HCT116 (cell line): ENCODE results near the gene MANBA. TPM values are rescaled to one million over a fixed set of nuclear protein-coding genes. Genes with fewer than 3 reads are reported as not detected.

Source experiments
- ATAC-seq: fragments of 200-7000 bp; cut with Tn5 transposase; 2 replicates; pipeline ENCODE4 v1.9.1; 2020; ENCODE audit warnings: mild to moderate bottlenecking, moderate library complexity
- BruUV-seq: library from RNA; stranded (reverse); fragments of 400-500 nt; replicated peaks from 2 replicates; lab custom pipeline; 2021; lab: Mats Ljungman, UMichigan
- CTCF ChIA-PET: fragments of 300-600 bp; sonication (Branson Sonifier 250); formaldehyde crosslinking; loops from one replicate; lab custom pipeline; 2021; ENCODE audit warnings: antibody characterized with exemption; lab: Charles Lee
- POLR2A ChIA-PET: fragments of 300-600, 350-600 bp; sonication (Branson Sonifier 250); formaldehyde crosslinking; loops from one replicate; lab custom pipeline; 2021; ENCODE audit warnings: antibody characterized with exemption; lab: Charles Lee
- RAD21 ChIA-PET, 2 experiments: fragments of 300-600 bp; sonication (Branson Sonifier 250); formaldehyde crosslinking; loops; one replicate each; lab custom pipeline; 2023; ENCODE audit warnings: low total read pairs in 2 of 2; ENCODE audit not compliant: uncharacterized antibody in 2 of 2, unreplicated experiment in 2 of 2, low non-redundant PET in 1 of 2; lab: Charles Lee
- DNase-seq: peaks from one replicate; pipeline ENCODE4 v3.0.0-alpha.2; 2010; ENCODE audit warnings: low read depth, low spot score
- H2AFZ ChIP-seq: fragments of 200-600 bp; shearing (Covaris generic), sonication (generic); 2 replicates; pipeline ENCODE4 v1.6.1; 2017; ENCODE audit warnings: low read depth, mixed run types, mixed read lengths, antibody characterized with exemption, low read length; ENCODE audit not compliant: poor library complexity, severe bottlenecking
- H3K27ac ChIP-seq: 2 replicates; pipeline ENCODE4 v1.5.1; 2012; ENCODE audit warnings: low read depth, low read length
- H3K27me3 ChIP-seq: fragments of 200-600 bp; sonication (generic); 2 replicates; pipeline ENCODE4 v1.6.1; 2016; ENCODE audit warnings: mixed run types, low read length, mixed read lengths; ENCODE audit not compliant: insufficient read depth
- H3K36me3 ChIP-seq, 2 experiments: fragments of 200-500 bp in 1 of 2; fragments of 200-600 bp in 1 of 2; sonication (Bioruptor generic) in 1 of 2; sonication (generic) in 1 of 2; 2 replicates each; pipeline versions ENCODE4 v1.5.1 to v1.6.1; 2014 to 2016; ENCODE audit warnings: low read length in 2 of 2, inconsistent platforms in 1 of 2, mixed read lengths in 1 of 2, mixed run types in 1 of 2; ENCODE audit not compliant: insufficient read depth in 2 of 2, control insufficient read depth in 1 of 2
- H3K4me1 ChIP-seq, 2 experiments: fragments of 200-600 bp in 1 of 2; sonication (generic) in 1 of 2; 2 replicates each; pipeline versions ENCODE4 v1.5.1 to v1.6.1; 2012 to 2017; ENCODE audit warnings: low read length in 2 of 2, inconsistent platforms in 1 of 2, mild to moderate bottlenecking in 1 of 2, mixed read lengths in 1 of 2, mixed run types in 1 of 2, moderate library complexity in 1 of 2; ENCODE audit not compliant: insufficient read depth in 2 of 2, control insufficient read depth in 1 of 2
- H3K4me2 ChIP-seq: fragments of 200-600 bp; sonication (generic); 2 replicates; pipeline ENCODE4 v1.6.1; 2017; ENCODE audit warnings: mixed run types, low read length, mixed read lengths
- H3K4me3 ChIP-seq, 2 experiments: fragments of 200-600 bp in 1 of 2; sonication (generic) in 1 of 2; replicated peaks in 1 of 2; 2 replicates each; pipeline ENCODE4 v1.5.1; 2011 to 2016; ENCODE audit warnings: low read length in 2 of 2, control low read depth in 1 of 2, low read depth in 1 of 2, mild to moderate bottlenecking in 1 of 2, mixed read lengths in 1 of 2, mixed run types in 1 of 2
- H3K79me2 ChIP-seq: fragments of 200-600 bp; sonication (generic); 2 replicates; pipeline ENCODE4 v1.6.1; 2017; ENCODE audit warnings: mild to moderate bottlenecking, mixed run types, low read length, moderate library complexity, mixed read lengths; ENCODE audit not compliant: insufficient read depth
- H3K9ac ChIP-seq: fragments of 200-600 bp; sonication (generic); 2 replicates; pipeline ENCODE4 v1.6.1; 2016; ENCODE audit warnings: low read length, mixed read lengths
- H3K9me2 ChIP-seq: fragments of 200-600 bp; sonication (generic), shearing (Covaris generic); 2 replicates; pipeline ENCODE4 v1.6.1; 2017; ENCODE audit warnings: mixed run types, mild to moderate bottlenecking, moderate library complexity; ENCODE audit not compliant: insufficient read depth
- H3K9me3 ChIP-seq, 2 experiments: fragments of 200-500 bp in 1 of 2; fragments of 200-600 bp in 1 of 2; sonication (Bioruptor generic) in 1 of 2; sonication (generic) in 1 of 2; 2 replicates each; pipeline ENCODE4 v1.6.1; 2014 to 2017; ENCODE audit warnings: low read length in 2 of 2, mixed read lengths in 2 of 2, inconsistent platforms in 1 of 2, low read depth in 1 of 2, mild to moderate bottlenecking in 1 of 2, mixed run types in 1 of 2, moderate library complexity in 1 of 2; ENCODE audit not compliant: control insufficient read depth in 1 of 2, insufficient read depth in 1 of 2
- H4K20me1 ChIP-seq: fragments of 200-600 bp; sonication (generic), shearing (Covaris generic); 2 replicates; pipeline ENCODE4 v1.6.1; 2017; ENCODE audit warnings: mixed run types, mild to moderate bottlenecking, moderate library complexity; ENCODE audit not compliant: insufficient read depth
- EZH2 ChIP-seq: fragments of 200-600 bp; sonication (generic); IDR thresholded peaks from 2 replicates; pipeline ENCODE4 v1.6.1; 2017; ENCODE audit warnings: antibody characterized with exemption, mixed run types
- MAX ChIP-seq: IDR thresholded peaks from 2 replicates; pipeline ENCODE4 v1.6.1; 2012
- RAD21 ChIP-seq: IDR thresholded peaks from 2 replicates; pipeline ENCODE4 v1.6.1; 2012; ENCODE audit warnings: low read depth, mild to moderate bottlenecking
- SIN3A ChIP-seq: IDR thresholded peaks from 2 replicates; pipeline ENCODE4 v1.6.1; 2012; ENCODE audit warnings: low read depth
- SP1 ChIP-seq: IDR thresholded peaks from 2 replicates; pipeline ENCODE4 v1.6.1; 2012; ENCODE audit warnings: low read depth
- YY1 ChIP-seq: IDR thresholded peaks from 2 replicates; pipeline ENCODE4 v1.6.1; 2011; ENCODE audit warnings: low read length, low read depth, moderate library complexity, mild to moderate bottlenecking; ENCODE audit not compliant: insufficient replicate concordance; ENCODE audit errors: extremely low read depth
- ZBTB33 ChIP-seq: IDR thresholded peaks from 2 replicates; pipeline ENCODE4 v1.6.1; 2011; ENCODE audit warnings: mild to moderate bottlenecking, low read length, moderate library complexity; ENCODE audit not compliant: insufficient replicate concordance; ENCODE audit errors: extremely low read depth
- ZFX ChIP-seq: fragments of 450-650 bp; IDR thresholded peaks from 2 replicates; pipeline ENCODE4 v1.6.1; 2017
- ZNF274 ChIP-seq: fragments of 200-500 bp; sonication (Bioruptor generic); IDR thresholded peaks from 2 replicates; pipeline ENCODE4 v1.6.1; 2014; ENCODE audit warnings: mild to moderate bottlenecking, low read depth, low read length, inconsistent platforms
- intact Hi-C: fragments of 100-400 bp; cut with micrococcal nuclease; formaldehyde crosslinking; loops from 2 replicates; pipeline ENCODE4 v1.10.0; 2022
- total RNA-seq: library from RNA; stranded (reverse); gene quantifications from one replicate; pipeline ENCODE4 v1.2.1, GENCODE V29; 2021; ENCODE audit not compliant: unreplicated experiment
- TF ChIP-seq, protein P1 (sequence below): IDR thresholded peaks from 2 replicates; pipeline ENCODE4 v1.6.1; 2012; ENCODE audit warnings: low read depth

The MANBA gene
- total RNA-seq, 1 experiment from 2014 or later, result 21.3 TPM

DNA sequence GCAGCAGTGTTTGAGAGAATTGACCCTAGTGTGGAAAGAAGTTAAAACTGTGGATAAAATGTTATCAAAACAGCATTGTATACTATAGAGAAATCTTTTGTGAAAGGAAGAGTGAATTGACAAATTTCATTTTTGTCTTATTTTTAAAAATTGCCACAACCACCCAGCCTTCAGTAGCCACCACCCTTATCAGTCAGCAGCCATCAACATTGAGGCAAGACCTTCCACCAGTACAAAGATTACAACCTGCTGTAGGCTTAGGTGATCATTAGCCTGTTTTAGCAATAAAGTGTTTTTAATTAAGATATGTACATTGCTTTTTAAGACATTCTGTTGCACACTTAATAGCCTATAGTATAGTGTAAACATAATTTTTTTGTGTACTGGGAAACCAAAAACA is 168.5 kb downstream of the MANBA start:
- Histone ChIP-seq H3K27ac (no peak overlapping the region), H3K4me1 (no peaks in the 10 kb centered on the region), H3K79me2 (no peaks in the 10 kb centered on the region), H3K36me3 (peaks cover 2 to 10% of the 10 kb centered on the region in 2 experiments; a peak in 3 of 4 replicates), H3K9ac (no peak overlapping the region), H4K20me1 (0 out of 2 replicates have a peak, but pooled peaks cover 2% of the 10 kb centered on the region), H3K4me2 (no peak overlapping the region), H3K9me3 (no peaks in the 10 kb centered on the region; a peak in 1 of 4 replicates), H2AFZ (no peak overlapping the region), H3K27me3 (no peaks in the 10 kb centered on the region), H3K4me3 (no peak overlapping the region), H3K9me2 (no peaks in the 10 kb centered on the region)
- ChIA-PET CTCF (no interaction called here), POLR2A (no interaction called here), RAD21 (no interaction called here)
- TF ChIP-seq, protein P1, sequence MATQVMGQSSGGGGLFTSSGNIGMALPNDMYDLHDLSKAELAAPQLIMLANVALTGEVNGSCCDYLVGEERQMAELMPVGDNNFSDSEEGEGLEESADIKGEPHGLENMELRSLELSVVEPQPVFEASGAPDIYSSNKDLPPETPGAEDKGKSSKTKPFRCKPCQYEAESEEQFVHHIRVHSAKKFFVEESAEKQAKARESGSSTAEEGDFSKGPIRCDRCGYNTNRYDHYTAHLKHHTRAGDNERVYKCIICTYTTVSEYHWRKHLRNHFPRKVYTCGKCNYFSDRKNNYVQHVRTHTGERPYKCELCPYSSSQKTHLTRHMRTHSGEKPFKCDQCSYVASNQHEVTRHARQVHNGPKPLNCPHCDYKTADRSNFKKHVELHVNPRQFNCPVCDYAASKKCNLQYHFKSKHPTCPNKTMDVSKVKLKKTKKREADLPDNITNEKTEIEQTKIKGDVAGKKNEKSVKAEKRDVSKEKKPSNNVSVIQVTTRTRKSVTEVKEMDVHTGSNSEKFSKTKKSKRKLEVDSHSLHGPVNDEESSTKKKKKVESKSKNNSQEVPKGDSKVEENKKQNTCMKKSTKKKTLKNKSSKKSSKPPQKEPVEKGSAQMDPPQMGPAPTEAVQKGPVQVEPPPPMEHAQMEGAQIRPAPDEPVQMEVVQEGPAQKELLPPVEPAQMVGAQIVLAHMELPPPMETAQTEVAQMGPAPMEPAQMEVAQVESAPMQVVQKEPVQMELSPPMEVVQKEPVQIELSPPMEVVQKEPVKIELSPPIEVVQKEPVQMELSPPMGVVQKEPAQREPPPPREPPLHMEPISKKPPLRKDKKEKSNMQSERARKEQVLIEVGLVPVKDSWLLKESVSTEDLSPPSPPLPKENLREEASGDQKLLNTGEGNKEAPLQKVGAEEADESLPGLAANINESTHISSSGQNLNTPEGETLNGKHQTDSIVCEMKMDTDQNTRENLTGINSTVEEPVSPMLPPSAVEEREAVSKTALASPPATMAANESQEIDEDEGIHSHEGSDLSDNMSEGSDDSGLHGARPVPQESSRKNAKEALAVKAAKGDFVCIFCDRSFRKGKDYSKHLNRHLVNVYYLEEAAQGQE, result no peak
- no peak for TF ChIP-seq YY1
- no peak for TF ChIP-seq ZFX
- intact Hi-C loops, result no loop called here
- no peak for ATAC-seq
- DNase-seq, result no peak
- no TSS peak for BruUV-seq

DNA sequence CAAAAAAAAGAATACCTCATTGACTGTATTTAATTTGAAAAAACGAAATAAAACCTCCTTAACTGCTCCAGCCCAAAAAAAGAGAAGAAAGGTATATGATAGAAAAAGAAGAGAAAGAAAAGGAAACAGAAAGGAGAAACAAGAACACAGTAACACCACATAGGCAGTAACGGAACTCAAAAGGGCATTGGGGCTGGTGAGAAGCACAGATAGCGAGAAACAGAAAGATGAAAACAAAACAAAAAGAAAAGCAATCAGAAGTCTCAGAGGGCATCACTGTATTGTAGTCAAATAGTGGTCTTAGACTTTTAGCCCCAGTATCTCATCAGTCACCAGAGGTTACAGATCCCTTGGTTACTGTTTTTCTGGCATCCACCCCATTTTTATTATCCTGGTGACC is 171.0 kb downstream of the MANBA start:
- intact Hi-C loops, result no loop called here
- no TSS peak for BruUV-seq
- H3K9me3 ChIP-seq, result no peaks in the 10 kb centered on the region; a peak in 1 of 4 replicates
- H3K9ac ChIP-seq, result no peak overlapping the region
- ChIA-PET POLR2A (no interaction called here), CTCF (no interaction called here), RAD21 (no interaction called here)
- H3K36me3 ChIP-seq, result no peaks in the 10 kb centered on the region; a peak in 2 of 4 replicates
- H3K79me2 ChIP-seq, result no peaks in the 10 kb centered on the region
- H3K27ac ChIP-seq, result no peak overlapping the region
- H3K4me1 ChIP-seq, result no peaks in the 10 kb centered on the region
- H2AFZ ChIP-seq, result no peak overlapping the region
- H3K9me2 ChIP-seq, result no peaks in the 10 kb centered on the region
- H3K27me3 ChIP-seq, result no peaks in the 10 kb centered on the region
- no peaks in the 10 kb centered on the region for H4K20me1 ChIP-seq
- DNase-seq (no peak), ATAC-seq (no peak)
- H3K4me2 ChIP-seq, result no peak overlapping the region
- H3K4me3 ChIP-seq, result no peak overlapping the region
- TF ChIP-seq ZNF274 (no peak), ZBTB33 (no peak), SP1 (no peak), RAD21 (no peak), EZH2 (no peak), MAX (no peak), SIN3A (no peak)
- TF ChIP-seq, protein P1, result no peak
